NCI-H146 (cell line): ENCODE results near the gene EDC3.

Experiments
- DNase-seq: peaks from one replicate; lab custom pipeline; 2025; lab: John Stamatoyannopoulos, UW

EDC3 gene

DNA sequence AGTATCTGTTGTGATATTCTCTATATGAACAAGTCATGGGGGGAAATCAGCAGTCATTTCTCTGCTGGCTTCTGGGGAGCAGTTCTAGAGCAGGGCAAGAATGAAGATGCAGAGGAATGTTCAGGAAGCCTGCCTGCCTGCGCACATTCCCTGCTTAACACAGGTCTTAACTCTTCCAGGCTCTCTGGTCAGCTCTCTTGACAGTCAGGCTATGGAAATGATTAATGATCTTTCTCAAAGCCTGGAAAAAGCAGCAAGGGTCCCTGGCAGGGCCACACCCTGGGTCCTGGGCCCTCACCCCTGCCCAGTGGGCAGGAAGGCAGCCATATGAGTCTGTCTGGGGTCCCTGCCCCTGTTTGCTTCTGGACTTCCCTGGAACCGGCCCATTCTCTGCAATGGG, 111.6 kb downstream of the EDC3 start:
- no peak for DNase-seq
